Pancreas (tissue), 10 donors: ENCODE data around the gene GOLPH3. TPM values are rescaled to one million over a fixed set of nuclear protein-coding genes. Genes with fewer than 3 reads are reported as not detected.

Source experiments
- ATAC-seq, 4 donors: fragments of 200-7000 bp; cut with Tn5 transposase; one replicate each; pipeline versions ENCODE4 v1.8.0 to v1.9.1; 2020; ENCODE audit warnings: mild to moderate bottlenecking in 4 of 4, moderate library complexity in 4 of 4
- DNase-seq, 6 donors: peaks; one replicate each; pipeline ENCODE4 v3.0.0-alpha.2; 2020
- FAIRE-seq: peaks from 2 replicates; lab custom pipeline; 2012; peaks lifted over from hg19 to GRCh38; lab: Jason Lieb, UNC
- H3K27ac ChIP-seq, 4 donors: fragments of 200-600 bp; sonication (generic); 1 replicate in 3 of 4; 2 replicates in 1 of 4; pipeline versions ENCODE4 v1.5.0 to v1.8.0; 2020
- H3K27me3 ChIP-seq, 4 donors: fragments of 200-600 bp; one replicate each; pipeline ENCODE4 v1.8.0; 2021
- H3K36me3 ChIP-seq, 3 donors: fragments of 200-600 bp; sonication (generic) in 1 of 3; one replicate each; pipeline versions ENCODE4 v1.5.0 to v1.8.0; 2020 to 2021
- H3K4me1 ChIP-seq, 3 donors: fragments of 200-600 bp; one replicate each; pipeline ENCODE4 v1.8.0; 2021
- H3K4me3 ChIP-seq, 4 donors: fragments of 200-600 bp; sonication (generic) in 2 of 4; one replicate each; pipeline versions ENCODE4 v1.5.0 to v1.8.0; 2020 to 2021
- H3K9me3 ChIP-seq, 4 donors: fragments of 200-600 bp; one replicate each; pipeline ENCODE4 v1.8.0; 2021
- CTCF ChIP-seq, 4 donors: fragments of 200-600 bp; sonication (generic) in 3 of 4; IDR thresholded peaks; one replicate each; pipeline versions ENCODE4 v1.5.0 to v1.8.0; 2021; ENCODE audit warnings: antibody characterized with exemption in 4 of 4
- WGBS, 2 donors: extraction: QIAGEN DNeasy Blood & Tissue Kit; methylation state at CpG; one replicate each; pipeline ENCODE4 v1.1.7; 2013; 5-methylcytosine and 5-hydroxymethylcytosine counted together
- intact Hi-C, 3 donors: fragments of 100-400 bp; cut with DNase I; formaldehyde crosslinking; loops; one replicate each; pipeline versions ENCODE4 v1.11.1 to v1.14.2; 2022
- polyA plus RNA-seq, 2 donors: library from polyadenylated mRNA; stranded (reverse); fragments of 200-250 nt; gene quantifications; one replicate each; pipeline ENCODE4 v1.2.3, GENCODE V29; 2013
- total RNA-seq, 6 donors: library from RNA; stranded (reverse); fragmentation: NEBNext Ultra II Directional in 4 of 6; extraction: Animal tissue kit (Norgen Biotek cat#: 25700) in 4 of 6; gene quantifications; one replicate each; pipeline versions ENCODE4 v1.2.1 to v1.2.4, GENCODE V29; 2021 to 2023
- donor health status: healthy with polysubstance abuse.
- donor health status: DM: no; HTN: no; CAD: no; lungs with moderate emphysema.
- donor health status: DM: no; HTN: no; CAD: no.
- donor health status: control.
- donor health status: control.
- donor health status: Bipolar disorder and iron deficiency.
- donor health status: DM: yes; HTN: yes; CAD: no.
- donor health status: DM: no; HTN: no; CAD: no.
- donor health status: DM: no; HTN: no; CAD: no.
- donor health status: DM: yes; HTN: yes; CAD: no.

GOLPH3 gene
- total and polyA plus RNA-seq, 8 donors: 19.9 to 67.0 (median 45.0) TPM

- no peak overlapping the region for H3K4me3 ChIP-seq
- H3K27me3 ChIP-seq: no peaks in the 10 kb centered on the region
- no peak overlapping the region for H3K27ac ChIP-seq
- peak in 1 of 6 donors; percentile 38 for DNase-seq
- peak; percentile 53 for FAIRE-seq
- no peaks in the 10 kb centered on the region for H3K36me3 ChIP-seq
- no peaks in the 10 kb centered on the region for H3K9me3 ChIP-seq
- TF ChIP-seq CTCF (IDR thresholded peaks at IDR 0.05): peak in 3 of 4 donors; percentile 39 to 49 (median 46)
- WGBS, 2 donors: 31 to 34% methylated on average over 4 of the region's 4 CpGs
- peak in 3 of 4 donors; percentile 52 to 71 (median 65) for ATAC-seq
- intact Hi-C loops: loop anchor here in 2 of 3 donors (10.0 kb wide), 2 partner anchors 252 to 502 kb away; no protein-coding TSS in a partner anchor
- H3K4me1 ChIP-seq: no peaks in the 10 kb centered on the region
Observed at GRCh38 chr5:32076699-32077695, 97.1 kb downstream of the GOLPH3 start.

Other genes with a start within 250 kb of the GOLPH3 start
- gene MTMR12, start 138.6 kb upstream of the GOLPH3 start, total RNA-seq: 10 to 100 TPM; 20.3 to 32.3 (median 22.1) TPM
- 10 to 100 TPM in 1 of 2 donors, 1 to 10 TPM in 1; 9.7 to 16.2 TPM for gene MTMR12, start 138.6 kb upstream of the GOLPH3 start, polyA plus RNA-seq